C1 segment of cervical spinal cord (tissue), 14 donors: ENCODE data around the gene RPRD1B.
"Not testable (repeated sequence)": the region's sequence is repeated elsewhere in the genome, so short reads cannot be mapped to it uniquely, and the experiment has no call there.

Experiments
- DNase-seq, 14 donors: peaks; one replicate each; lab custom pipeline; 2025; lab: John Stamatoyannopoulos, UW

The RPRD1B gene

GRCh38 chr20:38104285-38104684 lies 70.7 kb downstream of the RPRD1B start:
- no peak for DNase-seq

GRCh38 chr20:38106461-38106860 lies 72.9 kb downstream of the RPRD1B start:
- DNase-seq: no peak

- not testable (repeated sequence) for DNase-seq
Observed at GRCh38 chr20:38107386-38107785, 73.8 kb downstream of the RPRD1B start.

GRCh38 chr20:38107916-38108315 lies 74.4 kb downstream of the RPRD1B start:
- DNase-seq: not testable (repeated sequence)

- no peak for DNase-seq
Observed at GRCh38 chr20:38108438-38108985, 75.0 kb downstream of the RPRD1B start.

GRCh38 chr20:38108986-38109541 lies 75.5 kb downstream of the RPRD1B start:
- DNase-seq: no peak

- no peak for DNase-seq
Observed at GRCh38 chr20:38109591-38110524, 76.3 kb downstream of the RPRD1B start.

- no peak for DNase-seq
Observed at GRCh38 chr20:38110525-38111178, 77.1 kb downstream of the RPRD1B start.

- no peak for DNase-seq
Observed at GRCh38 chr20:38111366-38112232, 78.1 kb downstream of the RPRD1B start.

GRCh38 chr20:38112261-38112929 lies 78.8 kb downstream of the RPRD1B start:
- DNase-seq: no peak

- DNase-seq: no peak
Observed at GRCh38 chr20:38112930-38113294, 79.4 kb downstream of the RPRD1B start.

GRCh38 chr20:38113401-38114325 lies 80.1 kb downstream of the RPRD1B start:
- no peak for DNase-seq

- DNase-seq: no peak
Observed at GRCh38 chr20:38114353-38114791, 80.8 kb downstream of the RPRD1B start.

- no peak for DNase-seq
Observed at GRCh38 chr20:38115205-38115604, 81.7 kb downstream of the RPRD1B start.

- DNase-seq: no peak
Observed at GRCh38 chr20:38115896-38116295, 82.3 kb downstream of the RPRD1B start.

- DNase-seq: no peak
Observed at GRCh38 chr20:38116409-38117165, 83.0 kb downstream of the RPRD1B start.

GRCh38 chr20:38117205-38117604 lies 83.7 kb downstream of the RPRD1B start:
- no peak for DNase-seq

GRCh38 chr20:38117635-38118034 lies 84.1 kb downstream of the RPRD1B start:
- no peak for DNase-seq

- DNase-seq: no peak
Observed at GRCh38 chr20:38119446-38119845, 85.9 kb downstream of the RPRD1B start.
